ENCODE measurements around the gene SELENOS.

The SELENOS gene

GRCh38 chr15:101277038-101277822, at the start of gene SELENOS:
Gene SELENOS, minus strand, starts transcription at chr15:101277485. Its CDS starts 68 bp downstream, at chr15:101277417.
- DNase-seq (ENCODE audit: low spot score), result peak; percentile 81

- DNase-seq (ENCODE audit: low spot score), result no peak
Measured at GRCh38 chr15:101326462-101327146, 49.3 kb upstream of the SELENOS start.

GRCh38 chr15:101326026-101326315, 48.7 kb upstream of the SELENOS start:
- DNase-seq (ENCODE audit: low spot score), result no peak

GRCh38 chr15:101325263-101326025, 48.2 kb upstream of the SELENOS start:
- DNase-seq (ENCODE audit: low spot score), result no peak

GRCh38 chr15:101324524-101325177, 47.4 kb upstream of the SELENOS start:
- no peak for DNase-seq (ENCODE audit: low spot score)

GRCh38 chr15:101323793-101324523, 46.7 kb upstream of the SELENOS start:
- no peak for DNase-seq (ENCODE audit: low spot score)

GRCh38 chr15:101322854-101323477, 45.7 kb upstream of the SELENOS start:
- DNase-seq (ENCODE audit: low spot score), result no peak

- no peak for DNase-seq (ENCODE audit: low spot score)
Measured at GRCh38 chr15:101322016-101322695, 44.9 kb upstream of the SELENOS start.

GRCh38 chr15:101320501-101321052, 43.3 kb upstream of the SELENOS start:
- DNase-seq (ENCODE audit: low spot score), result peak; percentile 67

- no peak for DNase-seq (ENCODE audit: low spot score)
Measured at GRCh38 chr15:101318839-101319238, 41.6 kb upstream of the SELENOS start.

- DNase-seq (ENCODE audit: low spot score), result no peak
Measured at GRCh38 chr15:101318147-101318819, 41.0 kb upstream of the SELENOS start.

- no peak for DNase-seq (ENCODE audit: low spot score)
Measured at GRCh38 chr15:101317336-101317872, 40.1 kb upstream of the SELENOS start.

GRCh38 chr15:101316529-101316928, 39.2 kb upstream of the SELENOS start:
- DNase-seq (ENCODE audit: low spot score), result no peak

GRCh38 chr15:101315736-101316135, 38.5 kb upstream of the SELENOS start:
- no peak for DNase-seq (ENCODE audit: low spot score)

GRCh38 chr15:101314336-101315125, 37.2 kb upstream of the SELENOS start:
- DNase-seq (ENCODE audit: low spot score), result no peak

GRCh38 chr15:101313041-101313761, 35.9 kb upstream of the SELENOS start:
- DNase-seq (ENCODE audit: low spot score), result no peak

GRCh38 chr15:101310508-101310907, 33.2 kb upstream of the SELENOS start:
- no peak for DNase-seq (ENCODE audit: low spot score)

- DNase-seq (ENCODE audit: low spot score), result no peak
Measured at GRCh38 chr15:101310161-101310480, 32.8 kb upstream of the SELENOS start.

All from CD4-positive, alpha-beta T cell treated with Interleukin-6 at 100 ng/mL for 8 hours (primary cell).